GM12878 (cell line): Measurements from ENCODE around the gene ADIPOQ. TPM values are rescaled to one million over a fixed set of nuclear protein-coding genes. Genes with fewer than 3 reads are reported as not detected.
"Not testable (repeated sequence)": the region's sequence is repeated elsewhere in the genome, so short reads cannot be mapped to it uniquely, and the experiment has no call there.

Experiments
- ATAC-seq: fragments of 200-7000 bp; cut with Tn5 transposase; 3 replicates; pipeline ENCODE4 v1.9.1; 2020; ENCODE audit warnings: mild to moderate bottlenecking, moderate library complexity
- BruUV-seq: library from RNA; stranded (reverse); fragments of 400-500 nt; replicated peaks from 2 replicates; lab custom pipeline; 2021; lab: Mats Ljungman, UMichigan
- CTCF ChIA-PET: fragments of 300-600 bp; sonication (Branson Sonifier 250); formaldehyde crosslinking; extraction: SDS; loops from one replicate; lab custom pipeline; 2021; ENCODE audit warnings: inconsistent platforms; lab: Yijun Ruan, JAX
- POLR2A ChIA-PET: fragments of 350-600 bp; formaldehyde crosslinking; extraction: SDS; loops from one replicate; lab custom pipeline; 2021; ENCODE audit warnings: inconsistent platforms; lab: Charles Lee
- RAD21 ChIA-PET: fragments of 300-600 bp; sonication (Branson Sonifier 250); formaldehyde crosslinking; loops from one replicate; lab custom pipeline; 2023; ENCODE audit warnings: antibody characterized with exemption; ENCODE audit not compliant: unreplicated experiment; lab: Charles Lee
- SMC1A ChIA-PET: fragments of 300-600 bp; sonication (Branson Sonifier 250); formaldehyde crosslinking; loops from one replicate; lab custom pipeline; 2023; ENCODE audit not compliant: unreplicated experiment, uncharacterized antibody; lab: Charles Lee
- DNase-seq: peaks from one replicate; pipeline ENCODE4 v3.0.0-alpha.2; 2011; ENCODE audit warnings: low read depth, low spot score
- FAIRE-seq: peaks from 3 replicates; lab custom pipeline; 2011; peaks lifted over from hg19 to GRCh38; lab: Jason Lieb, UNC
- H2AFZ ChIP-seq: 2 replicates; pipeline ENCODE4 v1.6.0; 2011; ENCODE audit warnings: low read depth, low read length, control low read depth; ENCODE audit not compliant: control insufficient read depth
- H3K27ac ChIP-seq: 2 replicates; pipeline ENCODE4 v1.5.1; 2011; ENCODE audit warnings: control low read depth; ENCODE audit not compliant: control insufficient read depth, insufficient read depth
- H3K27me3 ChIP-seq, 2 experiments: replicated peaks in 1 of 2; 2 replicates each; pipeline versions ENCODE4 v1.6.0 to v1.6.1; 2011; ENCODE audit warnings: low read length in 1 of 2; ENCODE audit not compliant: control insufficient read depth in 2 of 2, insufficient read depth in 2 of 2
- H3K36me3 ChIP-seq, 2 experiments: 2 replicates each; pipeline ENCODE4 v1.5.1; 2011; ENCODE audit warnings: low read length in 1 of 2; ENCODE audit not compliant: control insufficient read depth in 2 of 2, insufficient read depth in 2 of 2
- H3K4me1 ChIP-seq: 2 replicates; pipeline ENCODE4 v1.6.1; 2011; ENCODE audit warnings: mild to moderate bottlenecking, low read length, moderate library complexity, mixed read lengths; ENCODE audit not compliant: control insufficient read depth, insufficient read depth
- H3K4me2 ChIP-seq: 2 replicates; pipeline ENCODE4 v1.6.0; 2011; ENCODE audit warnings: control low read depth; ENCODE audit not compliant: control insufficient read depth, insufficient read depth
- H3K4me3 ChIP-seq: fragments of 200-600 bp; sonication (generic); 2 replicates; pipeline ENCODE4 v1.5.1; 2016
- H3K79me2 ChIP-seq: 2 replicates; pipeline ENCODE4 v1.6.0; 2011; ENCODE audit warnings: low read length; ENCODE audit not compliant: control insufficient read depth, insufficient read depth
- H3K9ac ChIP-seq: 2 replicates; pipeline ENCODE4 v1.8.0; 2011; ENCODE audit warnings: low read length, control low read depth, mixed read lengths; ENCODE audit not compliant: control insufficient read depth, insufficient read depth
- H3K9me3 ChIP-seq: replicated peaks from 3 replicates; pipeline ENCODE4 v1.5.1; 2011; ENCODE audit warnings: mild to moderate bottlenecking, low read length; ENCODE audit not compliant: control insufficient read depth, insufficient read depth
- H4K20me1 ChIP-seq: 2 replicates; pipeline ENCODE4 v1.6.0; 2011; ENCODE audit not compliant: control insufficient read depth, insufficient read depth
- MXI1 ChIP-seq: fragments of 150-350 bp; IDR thresholded peaks from 2 replicates; pipeline ENCODE4 v1.6.1; 2011; ENCODE audit warnings: low read depth, mild to moderate bottlenecking, inconsistent platforms, low read length, improper control_type of control experiment
- WGBS: methylation state at CpG from one replicate; pipeline ENCODE4 v1.1.6; 2016; ENCODE audit warnings: low lambda C conversion rate; ENCODE audit not compliant: insufficient replicate concordance, insufficient coverage; ENCODE audit errors: missing lambda C conversion rate; 5-methylcytosine and 5-hydroxymethylcytosine counted together
- in situ Hi-C: fragments of 300-500 bp; cut with MboI; formaldehyde crosslinking; loops from 9 replicates; pipeline ENCODE4 v1.14.3; 2018; ENCODE audit warnings: mixed read lengths
- intact Hi-C: fragments of 100-400 bp; cut with micrococcal nuclease; formaldehyde crosslinking; loops from one replicate; pipeline ENCODE4 v1.14.2; 2022; ENCODE audit not compliant: unreplicated experiment
- polyA plus RNA-seq, 11 experiments: library from polyadenylated mRNA; depleted of rRNA in 4 of 11; unstranded in 6 of 11; stranded (reverse) in 5 of 11; fragments of >200 nt; fragmentation: Nextera tagmentation in 4 of 11; fragmentation: Illumina TruSeq in 1 of 11; extraction: Ambion mirVana in 4 of 11; extraction: Trizol in 1 of 11; gene quantifications; 1 replicate in 1 of 11; 2 replicates in 10 of 11; pipeline versions ENCODE4 v1.2.1 to v1.2.3, GENCODE V29; 2011 to 2016; ENCODE audit warnings: inconsistent platforms in 2 of 11, missing spikeins in 2 of 11, low read depth in 1 of 11
- total RNA-seq, 4 experiments: library from RNA; depleted of rRNA in 3 of 4; stranded (reverse); fragments of >200 nt in 3 of 4; fragmentation: Illumina TruSeq in 1 of 4; extraction: Trizol in 1 of 4; gene quantifications; 2 replicates each; pipeline versions ENCODE4 v1.2.1 to v1.2.3, GENCODE V29; 2013 to 2021
- TF ChIP-seq, protein P1 (sequence below): fragments of 450-650 bp; IDR thresholded peaks from 2 replicates; pipeline ENCODE4 v1.6.1; 2017; ENCODE audit warnings: mild to moderate bottlenecking, moderate library complexity

Gene ADIPOQ
- total and polyA plus RNA-seq, 10 of the 15 experiments (the other 5 are each of a cell fraction or from before 2014, with no cell fraction given): not detected

DNA sequence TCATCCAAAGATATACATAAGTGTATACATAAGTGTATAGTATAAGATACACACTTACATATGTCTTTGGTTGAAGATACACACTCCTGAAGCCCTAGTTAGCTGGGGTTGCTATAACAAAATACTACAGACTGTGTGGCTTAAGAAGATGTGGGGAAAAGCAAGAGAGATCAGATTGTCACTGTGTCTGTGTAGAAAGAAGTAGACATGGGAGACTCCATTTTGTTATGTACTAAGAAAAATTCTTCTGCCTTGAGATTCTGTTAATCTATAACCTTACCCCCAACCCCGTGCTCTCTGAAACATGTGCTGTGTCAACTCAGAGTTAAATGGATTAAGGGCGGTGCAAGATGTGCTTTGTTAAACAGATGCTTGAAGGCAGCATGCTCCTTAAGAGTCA, 50.6 kb downstream of the ADIPOQ start:
- H2AFZ ChIP-seq, H3K9me3 ChIP-seq, RAD21 ChIA-PET, BruUV-seq, ATAC-seq, H3K4me3 ChIP-seq, in situ Hi-C loops, FAIRE-seq, H3K27me3 ChIP-seq, CTCF ChIA-PET, H3K79me2 ChIP-seq, H4K20me1 ChIP-seq, POLR2A ChIA-PET, H3K9ac ChIP-seq, intact Hi-C loops, SMC1A ChIA-PET, DNase-seq, H3K27ac ChIP-seq, H3K36me3 ChIP-seq, H3K4me1 ChIP-seq, H3K4me2 ChIP-seq: not testable (repeated sequence)
- no CpG with 5 or more reads among the region's 2 CpGs for WGBS

DNA sequence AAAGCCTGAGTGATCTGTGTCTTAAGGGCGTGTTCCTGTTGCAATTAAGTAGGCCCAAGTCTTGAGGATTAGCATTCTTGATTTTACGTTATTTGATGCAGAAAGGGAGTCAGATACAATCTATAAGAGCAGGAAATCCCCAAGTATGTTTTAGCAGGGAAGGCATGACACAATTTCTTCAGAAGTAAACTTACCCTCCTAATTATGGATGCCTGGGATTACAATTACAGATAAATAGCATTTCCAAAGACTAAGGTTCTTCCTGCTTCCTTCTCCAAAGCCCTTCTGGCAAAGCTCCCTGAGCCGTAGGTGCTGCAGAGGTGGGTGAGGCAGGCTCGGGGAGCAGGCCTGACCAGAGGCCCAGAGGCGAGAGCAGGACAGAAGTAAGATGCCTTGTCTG, 52.9 kb downstream of the ADIPOQ start:
- H4K20me1 ChIP-seq: no peaks in the 10 kb centered on the region
- FAIRE-seq: no peak
- H3K4me3 ChIP-seq: no peak overlapping the region
- H3K27me3 ChIP-seq: 0 out of 4 replicates have a peak, but pooled peaks cover 0 to 3% of the 10 kb centered on the region in 2 experiments
- ChIA-PET CTCF (no interaction called here), SMC1A (interaction anchor here (1.0 kb wide), 1 partner anchor 795 kb away, joined by 3 read pairs; no protein-coding TSS in a partner anchor), POLR2A (no interaction called here), RAD21 (no interaction called here)
- H3K9me3 ChIP-seq: no peaks in the 10 kb centered on the region
- H3K9ac ChIP-seq: no peak overlapping the region
- no TSS peak for BruUV-seq
- H2AFZ ChIP-seq: no peak overlapping the region
- ATAC-seq: no peak
- TF ChIP-seq MXI1: no peak
- TF ChIP-seq, protein P1, sequence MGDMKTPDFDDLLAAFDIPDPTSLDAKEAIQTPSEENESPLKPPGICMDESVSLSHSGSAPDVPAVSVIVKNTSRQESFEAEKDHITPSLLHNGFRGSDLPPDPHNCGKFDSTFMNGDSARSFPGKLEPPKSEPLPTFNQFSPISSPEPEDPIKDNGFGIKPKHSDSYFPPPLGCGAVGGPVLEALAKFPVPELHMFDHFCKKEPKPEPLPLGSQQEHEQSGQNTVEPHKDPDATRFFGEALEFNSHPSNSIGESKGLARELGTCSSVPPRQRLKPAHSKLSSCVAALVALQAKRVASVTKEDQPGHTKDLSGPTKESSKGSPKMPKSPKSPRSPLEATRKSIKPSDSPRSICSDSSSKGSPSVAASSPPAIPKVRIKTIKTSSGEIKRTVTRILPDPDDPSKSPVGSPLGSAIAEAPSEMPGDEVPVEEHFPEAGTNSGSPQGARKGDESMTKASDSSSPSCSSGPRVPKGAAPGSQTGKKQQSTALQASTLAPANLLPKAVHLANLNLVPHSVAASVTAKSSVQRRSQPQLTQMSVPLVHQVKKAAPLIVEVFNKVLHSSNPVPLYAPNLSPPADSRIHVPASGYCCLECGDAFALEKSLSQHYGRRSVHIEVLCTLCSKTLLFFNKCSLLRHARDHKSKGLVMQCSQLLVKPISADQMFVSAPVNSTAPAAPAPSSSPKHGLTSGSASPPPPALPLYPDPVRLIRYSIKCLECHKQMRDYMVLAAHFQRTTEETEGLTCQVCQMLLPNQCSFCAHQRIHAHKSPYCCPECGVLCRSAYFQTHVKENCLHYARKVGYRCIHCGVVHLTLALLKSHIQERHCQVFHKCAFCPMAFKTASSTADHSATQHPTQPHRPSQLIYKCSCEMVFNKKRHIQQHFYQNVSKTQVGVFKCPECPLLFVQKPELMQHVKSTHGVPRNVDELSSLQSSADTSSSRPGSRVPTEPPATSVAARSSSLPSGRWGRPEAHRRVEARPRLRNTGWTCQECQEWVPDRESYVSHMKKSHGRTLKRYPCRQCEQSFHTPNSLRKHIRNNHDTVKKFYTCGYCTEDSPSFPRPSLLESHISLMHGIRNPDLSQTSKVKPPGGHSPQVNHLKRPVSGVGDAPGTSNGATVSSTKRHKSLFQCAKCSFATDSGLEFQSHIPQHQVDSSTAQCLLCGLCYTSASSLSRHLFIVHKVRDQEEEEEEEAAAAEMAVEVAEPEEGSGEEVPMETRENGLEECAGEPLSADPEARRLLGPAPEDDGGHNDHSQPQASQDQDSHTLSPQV: no peak
- H3K27ac ChIP-seq: no peak overlapping the region
- in situ Hi-C loops: no loop called here
- H3K36me3 ChIP-seq: no peaks in the 10 kb centered on the region
- H3K4me2 ChIP-seq: no peak overlapping the region
- no peaks in the 10 kb centered on the region for H3K4me1 ChIP-seq
- intact Hi-C loops: no loop called here
- H3K79me2 ChIP-seq: no peaks in the 10 kb centered on the region
- WGBS: 40% methylated on average over 5 of the region's 5 CpGs
- DNase-seq: no peak
